ENCODE data around the gene TIMP1.
A peak's percentile ranks its signal among the peaks of the same experiment; 100 is the strongest.

TIMP1 gene

DNA sequence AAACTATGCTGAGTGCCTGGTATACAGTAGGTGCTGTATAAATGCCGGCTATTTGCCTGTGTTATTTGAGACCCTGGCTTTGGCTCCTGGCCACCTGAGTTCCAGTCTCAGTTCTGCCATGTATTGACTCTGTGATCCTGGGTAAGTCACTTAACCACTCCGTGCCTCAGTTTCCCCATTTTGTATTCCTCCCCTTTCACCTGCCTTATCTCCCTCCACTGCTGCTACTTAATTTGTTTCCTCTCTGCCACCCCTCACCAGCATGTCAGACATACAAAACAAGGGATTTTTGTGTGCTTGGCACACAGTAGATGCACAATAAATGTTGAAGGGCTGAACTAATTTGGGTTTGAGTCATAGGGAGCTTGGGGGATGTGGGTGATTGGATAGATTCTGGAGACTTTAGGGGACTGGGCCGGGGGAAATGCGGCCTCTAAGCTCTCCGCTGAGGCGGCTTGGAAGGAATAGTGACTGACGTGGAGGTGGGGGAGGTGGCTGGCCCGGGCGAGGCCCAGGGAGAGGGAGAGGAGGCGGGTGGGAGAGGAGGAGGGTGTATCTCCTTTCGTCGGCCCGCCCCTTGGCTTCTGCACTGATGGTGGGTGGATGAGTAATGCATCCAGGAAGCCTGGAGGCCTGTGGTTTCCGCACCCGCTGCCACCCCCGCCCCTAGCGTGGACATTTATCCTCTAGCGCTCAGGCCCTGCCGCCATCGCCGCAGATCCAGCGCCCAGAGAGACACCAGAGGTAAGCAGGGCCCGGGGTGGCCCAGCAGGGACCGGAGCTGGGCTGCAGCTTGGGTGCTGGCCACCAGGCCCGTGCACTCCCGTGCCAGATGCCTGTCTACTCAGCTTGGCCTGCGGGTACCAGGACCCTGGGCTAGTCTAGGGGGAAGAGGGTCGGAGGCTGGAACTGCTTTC, at the start of gene TIMP1:
Gene TIMP1 (plus strand): TSS at position 706 of the 917 bp plus-strand sequence. CDS start 980 bp downstream, outside the sequence.
- DNase-seq = peak; percentile 94

DNA sequence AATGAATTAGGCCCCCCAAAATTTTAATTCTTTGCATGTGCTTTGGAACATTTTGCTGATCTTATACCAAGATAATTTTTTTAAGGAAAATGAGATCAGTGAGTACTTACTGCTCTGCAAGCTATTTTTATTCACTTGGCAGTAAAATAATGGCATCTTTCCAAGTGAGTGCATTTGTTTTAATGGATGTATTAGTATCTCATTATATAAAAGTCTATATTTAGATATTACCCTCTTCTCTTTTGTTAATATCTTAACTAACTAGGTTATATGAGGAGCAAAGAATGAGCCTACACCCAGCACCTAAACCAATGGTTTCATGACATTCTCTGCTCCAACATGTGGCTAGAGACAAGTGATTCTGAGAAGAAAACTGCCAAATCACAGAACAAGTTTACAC, 42.4 kb upstream of the TIMP1 start:
- DNase-seq = no peak

DNA sequence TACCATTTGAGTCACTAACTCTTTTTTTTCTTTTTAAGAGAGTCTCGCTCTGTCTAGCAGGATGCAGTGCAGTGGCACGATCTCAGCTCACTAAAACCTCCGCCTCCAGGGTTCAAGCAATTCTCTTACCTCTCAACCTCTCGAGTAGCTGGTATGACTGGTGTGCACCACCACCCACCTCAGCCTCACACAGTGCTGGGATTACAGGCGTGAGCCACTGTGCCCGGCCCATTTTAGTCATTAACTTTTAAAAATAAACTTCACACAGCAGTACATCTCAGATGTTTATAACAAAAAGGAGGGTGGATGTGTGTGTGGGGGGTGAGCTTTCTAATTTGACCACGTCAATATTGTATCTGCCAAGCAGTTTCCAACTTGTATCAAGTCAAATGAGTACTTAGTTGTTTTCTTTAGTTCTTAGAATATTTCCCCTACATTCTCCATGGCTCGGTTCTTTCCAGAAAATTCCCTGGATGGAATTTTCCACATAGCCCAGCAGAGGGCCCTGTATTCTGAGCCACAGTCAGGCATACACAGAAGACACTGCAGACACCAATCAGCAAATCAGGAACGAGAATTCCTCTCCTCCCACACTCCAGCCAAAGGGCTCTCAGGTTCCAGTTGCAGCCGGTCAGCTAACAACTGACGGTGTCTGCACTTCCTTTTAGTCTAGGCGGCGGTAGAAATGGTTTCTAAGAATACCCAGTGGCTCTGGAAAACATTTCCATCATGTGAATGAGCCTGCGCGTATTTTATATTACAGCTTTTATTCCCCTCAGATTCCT, 41.3 kb upstream of the TIMP1 start:
- peak; percentile 96 for DNase-seq

DNA sequence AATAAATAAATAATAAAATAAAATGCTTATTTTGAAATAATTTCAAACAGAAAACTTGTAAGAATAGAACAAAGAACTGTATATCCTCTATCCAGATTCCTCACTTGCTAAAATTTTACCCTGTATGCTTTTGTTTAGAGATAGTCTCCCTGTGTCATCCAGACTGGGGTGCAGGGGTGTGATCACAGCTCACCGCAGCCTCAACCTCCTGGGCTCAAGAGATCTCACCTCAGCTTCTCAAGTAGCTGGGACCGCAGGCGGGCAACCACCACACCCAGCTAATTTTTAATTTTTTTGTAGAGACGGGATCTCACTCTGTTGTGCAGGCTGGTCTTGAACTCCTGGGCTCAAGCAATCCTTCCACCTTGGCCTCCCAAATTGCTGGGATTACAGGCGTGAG, 38.7 kb upstream of the TIMP1 start:
- DNase-seq = no peak

DNA sequence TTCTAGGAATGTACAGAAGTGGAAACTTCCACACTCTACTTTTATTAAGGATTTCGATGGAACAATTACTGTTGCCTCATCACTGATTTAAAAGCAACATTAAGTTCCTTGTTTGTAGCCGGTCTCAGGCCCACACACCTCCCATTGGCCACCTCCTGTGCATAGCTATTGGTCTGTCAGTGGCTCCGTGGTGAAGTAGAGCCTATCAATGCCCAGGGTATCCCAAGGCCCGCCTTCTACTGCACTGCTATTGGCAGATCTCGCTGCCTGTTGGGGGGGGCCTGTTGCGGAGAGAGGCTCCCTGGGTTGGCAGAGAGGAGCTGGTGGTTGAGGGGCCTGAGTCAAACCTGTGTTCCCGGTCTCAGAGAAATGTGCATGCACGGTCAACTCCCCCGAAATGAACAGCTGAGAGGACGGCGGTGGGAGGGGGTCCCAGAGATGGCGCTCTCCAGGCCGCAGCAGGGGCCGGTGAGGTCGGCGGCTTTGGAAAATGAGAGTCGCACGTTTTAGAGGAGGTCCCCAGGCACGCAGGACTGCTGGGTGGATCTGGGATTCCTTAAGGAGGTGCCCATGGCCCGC, 26.1 kb upstream of the TIMP1 start:
- peak; percentile 96 for DNase-seq

DNA sequence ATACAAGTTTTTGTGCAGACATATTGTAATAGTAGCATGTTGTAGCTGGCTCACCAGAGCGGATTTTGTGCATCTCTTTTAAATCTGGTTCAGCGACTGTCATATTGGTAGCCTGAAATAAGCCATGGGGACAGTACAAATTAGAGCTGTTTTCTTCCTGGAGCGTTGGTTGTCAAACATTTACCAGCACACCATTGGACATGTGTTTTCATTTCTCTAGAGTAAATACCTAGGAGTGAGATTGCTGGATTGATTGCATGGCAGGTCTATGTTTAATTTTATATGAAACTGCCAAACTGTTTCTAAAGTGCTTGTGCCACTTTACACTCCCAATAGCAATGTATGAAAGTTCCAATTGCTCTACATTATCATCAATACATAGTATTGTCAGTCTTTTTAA, 23.8 kb upstream of the TIMP1 start:
- DNase-seq = no peak

DNA sequence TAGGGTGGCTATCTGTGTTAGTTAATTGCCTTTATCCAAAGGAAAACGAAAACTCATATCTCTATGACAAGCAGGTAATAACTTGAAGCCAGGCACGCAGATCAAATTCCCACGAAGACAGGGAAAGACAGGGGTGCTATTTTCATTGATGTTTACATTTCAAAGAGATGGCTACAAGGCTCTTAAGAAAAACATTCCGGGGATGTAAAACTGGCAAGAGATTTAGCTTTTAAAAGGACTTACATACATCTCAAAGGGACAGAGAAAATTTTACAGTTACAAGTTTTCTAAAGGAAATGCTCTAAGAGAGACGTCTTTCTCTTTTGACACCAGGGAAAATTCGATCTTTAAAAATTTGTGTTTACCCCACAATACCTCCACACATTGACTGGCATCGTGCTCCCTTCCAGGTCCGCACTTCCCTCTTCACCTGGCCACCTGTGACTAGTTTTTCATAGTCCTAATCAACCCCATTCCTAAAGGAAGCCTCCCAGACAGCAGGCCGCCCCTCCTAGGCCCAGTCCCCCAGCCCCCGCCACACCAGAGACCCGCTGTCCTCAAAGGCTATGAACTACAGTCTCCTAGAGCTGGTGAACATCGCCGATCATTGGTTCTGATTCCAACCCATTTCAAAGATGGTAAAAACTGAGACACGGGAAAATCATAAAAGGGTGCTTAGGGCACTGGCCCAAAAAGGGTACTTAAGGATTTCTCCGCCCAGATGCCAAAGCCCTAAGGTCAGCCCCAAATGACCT, 21.9 kb upstream of the TIMP1 start:
- peak; percentile 59 for DNase-seq

DNA sequence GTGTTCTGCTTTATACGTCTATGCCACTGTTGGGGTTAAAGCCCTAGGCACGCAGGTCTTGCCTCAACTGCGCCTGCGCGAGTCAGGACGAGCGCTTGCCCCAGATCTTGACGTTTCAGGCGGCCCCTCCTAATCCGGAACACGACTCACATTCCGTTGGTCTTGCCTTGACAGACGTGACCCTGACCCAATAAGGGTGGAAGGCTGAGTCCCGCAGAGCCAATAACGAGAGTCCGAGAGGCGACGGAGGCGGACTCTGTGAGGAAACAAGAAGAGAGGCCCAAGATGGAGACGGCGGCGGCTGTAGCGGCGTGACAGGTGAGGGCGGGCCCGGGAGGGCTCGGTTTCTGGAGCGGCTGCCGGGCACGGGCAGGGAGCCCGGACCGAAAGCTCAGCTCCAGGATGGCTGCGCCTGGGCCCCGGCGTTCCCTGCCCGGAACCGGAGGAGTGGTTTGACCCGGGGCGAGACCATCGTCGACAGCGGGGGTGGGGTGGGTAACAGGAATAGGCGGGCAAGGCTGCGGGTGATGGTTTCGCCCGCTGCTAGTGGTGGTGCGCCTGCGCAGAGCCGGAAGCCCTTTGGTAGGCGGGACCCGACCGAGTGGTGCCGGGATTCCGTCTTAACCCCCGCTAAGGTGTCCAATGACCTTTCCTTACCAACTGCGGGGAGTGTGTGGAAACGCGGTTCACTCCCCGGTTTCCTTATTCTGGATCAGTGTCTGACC, 21.1 kb upstream of the TIMP1 start, which contains the start of gene ARAF:
Gene ARAF (plus strand): TSS at position 272 of the 725 bp plus-strand sequence. CDS start 1,763 bp downstream, outside the sequence.
- DNase-seq = peak; percentile 99

DNA sequence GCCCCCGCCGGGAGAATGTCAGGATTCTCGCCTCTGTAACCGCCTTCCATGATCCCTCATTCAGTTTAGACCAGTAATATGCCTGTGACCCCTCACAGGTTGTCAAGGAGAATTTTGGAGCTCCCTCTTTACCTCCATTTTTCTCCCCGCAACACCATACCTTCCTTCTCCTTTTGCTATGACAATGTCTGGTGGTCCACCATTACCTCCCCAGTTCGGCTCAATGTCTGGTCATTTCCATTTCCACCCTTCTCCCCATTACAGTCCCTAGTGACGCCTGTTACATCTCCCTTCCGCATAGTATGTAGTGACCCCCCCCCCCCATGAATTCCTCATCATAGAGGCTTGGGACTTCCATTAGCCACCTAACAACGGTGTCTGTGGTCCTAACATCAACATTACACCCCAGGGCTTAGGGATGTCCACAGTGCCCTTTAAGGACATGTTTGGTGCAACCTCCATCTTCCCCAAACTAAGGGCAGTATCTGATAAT, 20.5 kb upstream of the TIMP1 start:
- DNase-seq = no peak

DNA sequence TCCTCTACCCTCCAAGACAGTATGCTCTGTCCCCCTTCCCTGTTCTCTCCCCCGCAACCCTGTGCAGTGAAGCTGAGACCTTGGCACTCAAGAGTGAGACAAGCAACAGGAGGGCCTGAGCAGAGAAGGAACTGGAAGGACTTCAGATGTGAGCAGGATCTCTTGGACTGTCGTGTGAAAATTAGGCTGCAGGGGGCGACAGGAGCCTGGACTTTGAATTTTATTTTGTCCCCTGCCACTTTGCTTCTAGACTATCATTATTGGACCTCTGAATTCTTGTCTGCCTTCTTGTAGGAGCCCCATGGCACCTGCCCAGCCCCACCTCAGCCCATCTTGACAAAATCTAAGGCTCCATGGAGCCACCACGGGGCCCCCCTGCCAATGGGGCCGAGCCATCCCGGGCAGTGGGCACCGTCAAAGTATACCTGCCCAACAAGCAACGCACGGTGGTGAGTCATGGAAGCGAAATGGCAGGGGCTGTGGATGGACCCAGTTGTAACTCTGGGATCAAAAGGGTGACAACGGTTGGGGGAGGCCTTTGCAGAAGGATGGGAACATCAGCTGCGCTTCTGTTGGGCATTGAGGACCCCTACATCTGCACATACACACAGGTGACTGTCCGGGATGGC, 19.5 kb upstream of the TIMP1 start:
- peak; percentile 42 for DNase-seq

DNA sequence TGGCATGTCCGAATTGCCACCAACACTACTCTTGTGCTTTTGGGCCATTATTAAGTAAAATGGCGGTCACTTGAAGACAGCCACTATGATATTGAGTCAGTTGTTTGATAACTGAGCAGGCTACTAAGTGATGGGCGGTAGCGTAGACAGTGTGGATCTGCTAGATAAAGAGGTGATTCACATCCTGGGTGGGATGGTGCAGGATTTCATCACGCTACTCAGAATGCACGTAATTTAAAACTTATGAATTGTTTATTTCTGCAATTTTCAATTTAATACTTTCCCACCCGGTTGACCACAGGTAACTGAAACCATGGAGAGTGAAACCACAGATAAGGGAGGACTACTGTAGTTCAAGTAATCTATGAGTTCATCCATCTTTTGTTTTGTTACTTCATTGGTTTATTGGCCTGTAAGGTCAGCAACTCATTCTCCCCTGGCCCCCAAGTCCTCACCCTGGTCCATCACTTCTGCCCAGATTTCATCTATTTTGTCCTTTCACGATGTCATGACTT, 18.4 kb upstream of the TIMP1 start:
- DNase-seq = no peak

DNA sequence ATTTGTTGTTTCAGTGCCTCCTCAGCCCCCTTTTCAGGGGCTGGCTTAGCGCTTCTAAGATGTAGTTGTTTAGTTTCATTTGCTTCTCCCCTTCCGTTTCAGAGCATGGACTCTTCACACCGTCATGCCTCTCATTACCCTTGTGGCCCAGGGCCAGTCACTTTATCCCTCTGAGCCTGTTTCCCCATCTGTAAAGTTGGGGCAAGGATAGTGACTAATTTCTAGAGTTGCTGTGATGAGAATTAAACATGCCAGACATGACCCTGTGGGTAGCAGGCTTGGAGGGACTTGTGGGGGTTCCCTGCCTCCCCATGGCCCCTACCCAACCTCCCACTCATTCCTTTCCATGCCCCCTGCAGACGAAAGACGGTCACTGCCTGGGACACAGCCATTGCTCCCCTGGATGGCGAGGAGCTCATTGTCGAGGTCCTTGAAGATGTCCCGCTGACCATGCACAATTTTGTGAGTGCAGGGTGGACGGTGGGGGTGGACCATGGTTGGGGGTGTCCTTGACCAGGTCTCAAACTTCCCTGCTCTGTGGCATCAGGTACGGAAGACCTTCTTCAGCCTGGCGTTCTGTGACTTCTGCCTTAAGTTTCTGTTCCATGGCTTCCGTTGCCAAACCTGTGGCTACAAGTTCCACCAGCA, 17.7 kb upstream of the TIMP1 start:
- DNase-seq = no peak

DNA sequence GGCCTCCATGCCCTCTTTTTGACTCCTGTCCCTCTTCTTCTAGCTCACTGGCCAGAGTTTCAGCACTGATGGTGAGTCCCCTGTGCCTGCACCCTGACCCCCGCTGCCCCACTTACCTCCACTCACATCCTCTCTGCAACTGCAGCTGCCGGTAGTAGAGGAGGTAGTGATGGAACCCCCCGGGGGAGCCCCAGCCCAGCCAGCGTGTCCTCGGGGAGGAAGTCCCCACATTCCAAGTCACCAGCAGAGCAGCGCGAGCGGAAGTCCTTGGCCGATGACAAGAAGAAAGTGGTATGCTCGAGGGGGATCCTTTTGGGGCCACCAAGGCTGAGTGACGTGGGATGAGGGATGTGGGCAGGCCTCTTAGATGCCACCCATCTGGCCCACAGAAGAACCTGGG, 15.4 kb upstream of the TIMP1 start:
- DNase-seq = no peak

DNA sequence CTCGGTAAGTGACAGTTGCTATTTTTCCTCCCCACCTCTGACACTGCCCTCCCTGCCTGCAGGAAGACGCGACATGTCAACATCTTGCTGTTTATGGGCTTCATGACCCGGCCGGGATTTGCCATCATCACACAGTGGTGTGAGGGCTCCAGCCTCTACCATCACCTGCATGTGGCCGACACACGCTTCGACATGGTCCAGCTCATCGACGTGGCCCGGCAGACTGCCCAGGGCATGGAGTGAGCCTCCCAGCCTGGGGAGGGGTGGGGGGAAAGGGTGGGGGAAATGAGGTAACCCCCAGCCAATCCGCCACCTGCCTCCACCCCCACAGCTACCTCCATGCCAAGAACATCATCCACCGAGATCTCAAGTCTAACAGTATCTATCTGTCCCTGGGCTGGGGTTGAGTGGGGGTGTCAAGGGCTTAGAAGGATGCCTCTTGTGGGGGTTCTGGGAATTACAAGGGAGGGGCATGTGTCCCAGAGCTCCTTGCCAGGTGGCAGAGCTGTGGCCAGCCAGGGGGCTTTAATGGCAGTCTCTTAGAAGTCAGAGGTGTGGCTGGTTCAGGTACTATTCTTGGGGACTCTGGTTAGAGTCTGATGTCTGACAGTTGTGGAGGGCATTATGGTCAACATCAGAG, 13.5 kb upstream of the TIMP1 start:
- peak; percentile 60 for DNase-seq

DNA sequence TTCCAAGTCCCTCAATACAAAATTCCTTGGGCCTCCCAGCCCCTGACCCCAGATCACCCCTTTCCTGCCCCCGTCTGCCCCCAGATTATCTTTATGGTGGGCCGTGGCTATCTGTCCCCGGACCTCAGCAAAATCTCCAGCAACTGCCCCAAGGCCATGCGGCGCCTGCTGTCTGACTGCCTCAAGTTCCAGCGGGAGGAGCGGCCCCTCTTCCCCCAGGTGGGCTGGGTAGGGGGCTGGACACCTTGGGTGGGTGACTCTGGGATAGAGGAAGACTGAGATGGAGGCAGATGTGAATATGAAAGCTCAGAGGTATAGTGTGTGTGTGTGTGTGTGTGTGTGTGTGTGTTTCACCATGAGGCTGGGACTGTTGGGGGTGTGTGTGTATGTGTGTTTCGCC, 11.4 kb upstream of the TIMP1 start:
- DNase-seq = no peak

DNA sequence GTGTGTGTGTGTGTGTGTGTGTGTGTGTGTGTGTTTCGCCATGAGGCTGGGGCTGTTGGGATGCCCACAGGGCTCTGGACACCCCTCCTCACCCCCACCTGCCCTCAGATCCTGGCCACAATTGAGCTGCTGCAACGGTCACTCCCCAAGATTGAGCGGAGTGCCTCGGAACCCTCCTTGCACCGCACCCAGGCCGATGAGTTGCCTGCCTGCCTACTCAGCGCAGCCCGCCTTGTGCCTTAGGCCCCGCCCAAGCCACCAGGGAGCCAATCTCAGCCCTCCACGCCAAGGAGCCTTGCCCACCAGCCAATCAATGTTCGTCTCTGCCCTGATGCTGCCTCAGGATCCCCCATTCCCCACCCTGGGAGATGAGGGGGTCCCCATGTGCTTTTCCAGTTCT, 11.0 kb upstream of the TIMP1 start:
- DNase-seq = no peak

DNA sequence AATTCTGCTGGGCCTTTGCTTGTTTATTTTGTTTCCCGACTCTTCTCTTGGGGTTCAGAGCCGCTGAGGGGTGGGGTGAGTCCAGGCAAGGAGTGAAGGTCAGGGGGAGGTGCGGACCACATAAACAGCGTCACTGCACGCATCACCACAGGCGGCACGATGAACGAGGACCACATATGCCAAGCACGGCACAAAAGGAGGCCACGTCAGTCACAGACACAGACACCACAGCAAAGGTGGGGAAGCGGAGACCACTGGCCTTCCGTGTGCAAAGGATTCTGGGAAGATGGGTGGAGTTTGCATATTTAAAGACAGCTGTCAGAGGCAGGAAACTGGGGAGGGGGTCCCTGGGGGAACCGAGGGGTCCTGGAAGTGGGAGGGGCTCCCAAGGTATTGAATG, 10.3 kb upstream of the TIMP1 start:
- no peak for DNase-seq

DNA sequence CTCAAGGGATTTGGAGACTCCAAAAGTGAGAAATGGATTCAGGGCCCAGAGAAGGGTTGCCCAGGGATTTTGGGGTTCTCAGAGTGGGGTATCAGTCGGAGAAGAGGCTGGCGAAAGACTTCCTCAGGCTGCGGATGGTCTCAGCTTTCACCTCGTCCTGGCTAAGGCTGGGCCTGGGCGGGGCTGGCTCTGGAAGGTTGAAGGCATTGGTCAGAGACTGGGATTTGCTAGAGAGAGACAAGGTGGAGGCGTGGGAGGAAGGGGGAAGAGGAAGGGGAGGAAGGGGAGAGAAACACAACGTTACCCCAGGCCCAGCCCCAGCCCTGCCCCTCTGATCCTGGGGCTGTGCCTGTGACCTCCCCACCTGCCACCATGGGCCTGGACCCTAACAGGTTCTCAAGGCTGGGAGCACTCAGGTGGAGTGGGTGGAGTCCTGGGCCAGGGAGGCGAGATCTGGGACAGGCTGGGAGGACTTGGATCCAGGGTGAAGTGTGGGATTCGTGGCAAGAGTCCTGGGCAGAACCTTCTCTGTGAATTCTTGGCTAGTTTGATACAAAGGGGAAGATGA, 9.4 kb upstream of the TIMP1 start:
- DNase-seq = no peak

DNA sequence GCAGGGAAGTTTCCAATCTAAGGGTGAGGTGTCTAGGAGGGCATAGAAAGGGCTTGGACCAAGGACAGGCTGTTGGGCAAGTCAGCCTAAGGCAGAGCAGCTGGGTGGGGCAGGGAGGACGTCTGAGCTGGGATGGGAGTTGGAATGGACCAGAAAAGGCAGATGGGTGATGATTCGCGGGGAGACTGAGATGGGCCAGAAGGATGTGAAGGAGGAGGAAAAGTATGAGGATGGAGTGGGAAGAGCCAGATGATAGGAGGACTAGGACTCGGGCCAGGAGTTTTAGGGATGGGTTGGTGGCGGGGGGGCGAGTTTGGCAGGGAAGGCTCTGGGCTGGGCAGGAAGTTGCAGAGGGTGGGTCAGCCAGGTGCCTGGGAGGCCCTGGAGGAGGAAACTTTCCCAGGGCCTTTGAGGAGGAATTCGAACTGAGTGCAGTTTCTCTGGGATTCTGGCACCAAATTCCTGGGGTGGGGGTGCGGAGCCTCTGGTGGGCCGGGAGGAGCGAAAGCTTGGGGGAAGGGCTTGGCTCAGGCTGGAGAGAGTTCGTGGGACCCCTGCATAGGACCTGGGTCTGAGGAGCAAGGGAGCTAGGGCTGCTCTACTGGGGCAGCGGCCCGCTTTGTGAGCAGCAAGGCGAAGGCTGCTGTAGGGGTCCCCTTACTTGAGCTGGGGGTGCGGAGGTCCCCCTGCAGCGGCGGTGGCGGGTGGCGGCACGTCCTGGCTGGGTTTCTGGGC, 8.7 kb upstream of the TIMP1 start:
- DNase-seq = no peak
